GM13977 (cell line): Measurements from ENCODE around the gene BABAM2.

Experiments used
- DNase-seq: peaks from one replicate; pipeline ENCODE4 v3.0.0; 2012; ENCODE audit warnings: low spot score
- in situ Hi-C: fragments of 300-500 bp; cut with MboI; formaldehyde crosslinking; loops from one replicate; pipeline ENCODE4 v1.12.0; 2022; ENCODE audit warnings: low sequenced_read_pairs, low pct_unique_long_range_greater_than_20kb, mixed read lengths, inconsistent platforms; ENCODE audit not compliant: unreplicated experiment
- TF ChIP-seq, protein P1 (sequence below): IDR thresholded peaks from 2 replicates; pipeline ENCODE4 v1.5.1; 2012; ENCODE audit warnings: mild to moderate bottlenecking, control low read depth; ENCODE audit not compliant: insufficient read depth; ENCODE audit errors: extremely low read depth, missing control alignments

Gene BABAM2

DNA sequence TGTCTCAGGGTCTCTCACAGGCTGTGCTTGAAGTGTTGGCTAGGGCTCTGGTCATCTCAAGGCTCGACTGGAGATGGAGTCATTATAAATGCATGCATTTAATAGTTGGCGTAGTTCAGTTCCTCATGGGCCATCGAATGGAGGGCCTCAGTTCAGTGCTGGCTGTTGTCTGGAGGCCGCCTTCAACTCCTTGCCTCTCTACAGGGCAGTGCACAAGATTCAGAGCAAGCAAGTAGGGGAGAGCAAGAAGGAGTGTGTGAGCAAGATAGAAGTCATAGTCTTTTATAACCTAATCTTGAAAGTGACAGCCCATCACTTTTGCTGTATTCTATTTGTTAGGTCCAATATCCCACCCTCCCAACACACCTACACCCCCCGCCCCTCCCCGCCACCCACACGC lies 137.5 kb downstream of the BABAM2 start:
- no peak for DNase-seq
- in situ Hi-C loops = no loop called here
- TF ChIP-seq, protein P1, sequence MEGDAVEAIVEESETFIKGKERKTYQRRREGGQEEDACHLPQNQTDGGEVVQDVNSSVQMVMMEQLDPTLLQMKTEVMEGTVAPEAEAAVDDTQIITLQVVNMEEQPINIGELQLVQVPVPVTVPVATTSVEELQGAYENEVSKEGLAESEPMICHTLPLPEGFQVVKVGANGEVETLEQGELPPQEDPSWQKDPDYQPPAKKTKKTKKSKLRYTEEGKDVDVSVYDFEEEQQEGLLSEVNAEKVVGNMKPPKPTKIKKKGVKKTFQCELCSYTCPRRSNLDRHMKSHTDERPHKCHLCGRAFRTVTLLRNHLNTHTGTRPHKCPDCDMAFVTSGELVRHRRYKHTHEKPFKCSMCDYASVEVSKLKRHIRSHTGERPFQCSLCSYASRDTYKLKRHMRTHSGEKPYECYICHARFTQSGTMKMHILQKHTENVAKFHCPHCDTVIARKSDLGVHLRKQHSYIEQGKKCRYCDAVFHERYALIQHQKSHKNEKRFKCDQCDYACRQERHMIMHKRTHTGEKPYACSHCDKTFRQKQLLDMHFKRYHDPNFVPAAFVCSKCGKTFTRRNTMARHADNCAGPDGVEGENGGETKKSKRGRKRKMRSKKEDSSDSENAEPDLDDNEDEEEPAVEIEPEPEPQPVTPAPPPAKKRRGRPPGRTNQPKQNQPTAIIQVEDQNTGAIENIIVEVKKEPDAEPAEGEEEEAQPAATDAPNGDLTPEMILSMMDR = no peak

DNA sequence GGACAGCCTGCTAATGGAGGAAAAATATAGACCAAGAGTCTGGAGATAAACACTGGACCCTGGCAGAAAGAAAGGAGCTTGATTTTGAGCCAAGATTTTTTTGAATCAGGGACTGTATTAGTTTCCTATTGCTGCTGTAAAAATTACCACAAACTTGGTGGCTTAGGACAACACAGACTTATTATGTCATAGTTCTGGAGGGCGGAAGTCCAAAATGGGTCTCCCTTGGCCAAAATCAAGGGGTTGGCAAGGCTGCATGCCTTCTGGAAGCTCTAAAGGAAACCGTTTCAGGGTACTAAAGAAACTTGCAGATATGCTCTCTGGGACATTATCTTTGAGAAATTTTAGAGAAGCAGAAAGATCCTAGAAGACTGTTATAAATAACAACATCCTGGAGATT lies 140.1 kb downstream of the BABAM2 start:
- TF ChIP-seq, protein P1 = no peak
- in situ Hi-C loops = no loop called here
- DNase-seq = no peak

DNA sequence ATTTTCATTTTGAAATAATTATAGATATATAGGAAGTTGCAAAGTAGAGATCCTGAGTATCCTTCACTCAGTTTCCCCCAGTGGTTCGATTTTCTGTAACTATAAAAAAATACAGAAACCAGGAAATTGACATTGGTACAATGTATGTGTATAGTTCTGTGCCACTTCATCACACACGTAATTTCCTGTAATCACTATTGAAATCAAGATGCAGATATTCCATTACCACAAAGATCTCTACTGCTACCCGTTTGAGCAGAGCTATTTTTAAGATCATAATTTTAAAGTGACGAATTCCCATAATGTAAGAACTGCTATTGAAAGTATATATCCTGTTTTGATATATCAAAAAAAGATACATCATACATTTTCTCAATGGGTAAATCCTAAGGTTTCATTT lies 142.3 kb downstream of the BABAM2 start:
- in situ Hi-C loops = no loop called here
- TF ChIP-seq, protein P1 = no peak
- DNase-seq = no peak

DNA sequence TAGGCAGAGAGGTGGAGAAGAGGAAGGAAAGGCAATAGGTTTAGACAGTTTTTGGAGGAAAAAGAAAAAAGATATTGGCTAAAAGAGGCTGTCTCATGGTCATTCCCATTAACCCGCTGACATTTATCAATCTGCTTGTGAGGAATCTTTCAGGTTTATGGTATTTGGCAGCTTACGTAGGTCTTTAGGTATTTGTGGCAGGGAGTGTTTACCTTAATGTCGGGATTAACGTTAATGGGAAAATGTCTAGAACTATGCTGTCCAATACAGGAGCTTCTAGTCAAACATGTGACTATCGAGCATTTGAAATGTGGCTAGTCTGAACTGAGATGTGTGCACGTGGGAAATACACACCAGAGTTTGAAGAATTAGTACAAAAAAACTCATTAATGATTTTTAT lies 144.2 kb downstream of the BABAM2 start:
- TF ChIP-seq, protein P1 = no peak
- no peak for DNase-seq
- in situ Hi-C loops = no loop called here

DNA sequence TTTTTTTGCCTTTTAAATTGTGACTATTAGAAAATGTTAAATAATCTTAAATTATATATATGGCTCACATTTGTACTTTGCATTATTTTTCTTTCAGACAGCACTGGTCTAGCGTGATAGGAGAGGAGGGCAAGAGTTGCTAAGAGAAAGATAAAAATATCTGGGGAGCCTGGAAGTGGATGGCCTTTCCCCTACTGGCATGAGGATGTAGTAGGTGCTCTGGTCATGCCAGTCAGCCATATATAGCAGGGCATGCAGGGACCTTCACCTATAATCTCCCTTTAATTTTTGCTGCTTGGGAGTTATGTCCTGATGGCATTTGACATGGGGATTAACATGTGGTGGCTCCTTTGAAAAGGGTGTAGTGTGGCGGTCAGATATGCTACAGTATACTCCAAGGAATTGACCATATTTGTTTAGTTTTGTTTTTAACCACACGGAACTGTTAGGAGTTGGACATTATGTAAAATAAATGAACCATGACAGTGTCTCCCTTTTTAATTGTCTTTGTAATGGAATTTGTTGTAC lies 144.7 kb downstream of the BABAM2 start:
- no peak for DNase-seq
- in situ Hi-C loops = no loop called here
- TF ChIP-seq, protein P1 = no peak

DNA sequence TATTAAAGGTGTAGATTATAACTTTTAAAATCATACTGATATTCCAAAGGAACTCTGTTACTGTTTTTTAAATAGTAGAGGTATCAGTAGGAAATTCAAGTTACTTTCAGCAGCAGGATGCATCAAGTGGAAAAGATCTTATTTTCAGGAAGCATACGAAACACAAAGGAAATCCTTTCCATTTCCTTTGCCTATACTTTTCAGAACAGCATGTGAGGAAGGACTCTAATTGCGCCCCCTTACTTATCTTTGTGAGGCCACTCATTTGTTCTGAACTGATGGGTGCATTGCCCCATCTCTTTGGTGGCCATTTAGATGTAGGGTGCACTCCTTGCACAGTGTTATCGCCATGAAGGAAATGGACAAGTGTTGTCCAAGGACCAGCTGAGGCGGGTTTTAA lies 145.3 kb downstream of the BABAM2 start:
- TF ChIP-seq, protein P1 = no peak
- in situ Hi-C loops = no loop called here
- no peak for DNase-seq

DNA sequence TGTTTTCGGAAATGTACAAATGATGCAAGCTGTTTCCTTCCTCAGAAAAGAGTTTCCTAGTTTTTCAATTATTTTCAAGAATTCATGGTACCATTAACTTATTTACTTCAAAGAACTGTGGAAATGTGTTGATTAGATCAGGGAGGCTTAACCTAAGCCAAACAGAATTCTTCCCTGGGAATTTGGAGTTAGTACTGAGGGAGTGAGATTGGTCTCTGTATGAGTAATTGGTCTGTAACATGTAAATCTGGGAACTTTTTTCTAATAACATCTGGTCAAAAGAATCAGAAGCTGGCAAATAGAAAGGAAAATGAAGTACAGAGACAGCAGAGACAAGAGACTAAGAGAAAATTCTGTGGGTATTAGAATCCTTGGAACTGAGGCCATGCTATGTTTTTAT lies 145.8 kb downstream of the BABAM2 start:
- TF ChIP-seq, protein P1 = no peak
- in situ Hi-C loops = no loop called here
- DNase-seq = no peak
